Lung (tissue), 12 donors: ENCODE results near the gene AGPAT3. TPM values are rescaled to one million over a fixed set of nuclear protein-coding genes. Genes with fewer than 3 reads are reported as not detected.

Experiments used
- ATAC-seq: fragments of 200-7000 bp; cut with Tn5 transposase; one replicate; pipeline ENCODE4 v1.9.1; 2020; ENCODE audit warnings: moderate number of reproducible peaks; ENCODE audit not compliant: insufficient read depth, low FRiP score
- DNase-seq, 3 donors: peaks; one replicate each; pipeline ENCODE4 v3.0.0-alpha.2; 2013 to 2017
- H3K27ac ChIP-seq, 2 donors: one replicate each; pipeline ENCODE4 v1.5.1; 2013; ENCODE audit warnings: mild to moderate bottlenecking in 2 of 2, moderate library complexity in 2 of 2, control low read depth in 1 of 2, inconsistent platforms in 1 of 2, low read depth in 1 of 2, low read length in 1 of 2
- H3K27me3 ChIP-seq, 3 donors: one replicate each; pipeline ENCODE4 v1.5.1; 2013; ENCODE audit warnings: low read length in 2 of 3; ENCODE audit not compliant: control insufficient read depth in 3 of 3, insufficient read depth in 3 of 3
- H3K36me3 ChIP-seq, 4 donors: one replicate each; pipeline ENCODE4 v1.5.1; 2013; ENCODE audit warnings: low read length in 4 of 4, mild to moderate bottlenecking in 1 of 4, moderate library complexity in 1 of 4; ENCODE audit not compliant: control insufficient read depth in 4 of 4, insufficient read depth in 4 of 4
- H3K4me1 ChIP-seq, 5 donors: one replicate each; pipeline ENCODE4 v1.5.1; 2013; ENCODE audit warnings: low read length in 5 of 5, mild to moderate bottlenecking in 2 of 5, moderate library complexity in 1 of 5; ENCODE audit not compliant: control insufficient read depth in 5 of 5, insufficient read depth in 5 of 5
- H3K4me3 ChIP-seq: one replicate; pipeline ENCODE4 v1.5.1; 2013; ENCODE audit warnings: mild to moderate bottlenecking, control low read depth, moderate library complexity
- H3K9ac ChIP-seq, 2 donors: one replicate each; pipeline ENCODE4 v1.5.1; 2013; ENCODE audit warnings: low read length in 2 of 2, control low read depth in 1 of 2; ENCODE audit not compliant: insufficient read depth in 1 of 2
- H3K9me3 ChIP-seq, 4 donors: one replicate each; pipeline ENCODE4 v1.5.1; 2013; ENCODE audit warnings: low read length in 3 of 4, mild to moderate bottlenecking in 1 of 4, moderate library complexity in 1 of 4; ENCODE audit not compliant: control insufficient read depth in 4 of 4, insufficient read depth in 3 of 4
- CTCF ChIP-seq: IDR thresholded peaks from 2 replicates; pipeline ENCODE4 v1.5.1; 2012; ENCODE audit warnings: mild to moderate bottlenecking; ENCODE audit errors: control extremely low read depth, extremely low read depth
- WGBS, 2 donors: extraction: QIAGEN DNeasy Blood & Tissue Kit; methylation state at CpG; one replicate each; pipeline ENCODE4 v1.1.7; 2013; 5-methylcytosine and 5-hydroxymethylcytosine counted together
- polyA plus RNA-seq, 2 donors: library from polyadenylated mRNA; stranded (reverse); fragments of 200-250 nt; gene quantifications; one replicate each; pipeline ENCODE4 v1.2.1, GENCODE V29; 2013
- total RNA-seq, 2 donors: library from RNA; depleted of rRNA in 1 of 2; stranded (reverse); fragments of >200 nt in 1 of 2; gene quantifications; one replicate each; pipeline ENCODE4 v1.2.1, GENCODE V29; 2014 to 2021
- donor health status: control.
- donor health status: control.
- donor health status: Bipolar disorder and iron deficiency.
- donor health status: healthy.
- donor health status: DM: yes; HTN: yes; CAD: no.

AGPAT3 gene
- total and polyA plus RNA-seq, 4 donors = 29.4 to 120 (median 43.9) TPM

GRCh38 chr21:43926196-43926595 is 61.2 kb downstream of the AGPAT3 start:
- no peak overlapping the region for H3K4me3 ChIP-seq
- TF ChIP-seq CTCF = no peak
- DNase-seq (no peak), ATAC-seq (no peak)
- peaks cover 0 to 25% (median 13%) of the 10 kb centered on the region in 5 donors for H3K4me1 ChIP-seq
- WGBS, 2 donors = 87 to 90% methylated on average over 20 of the region's 20 CpGs
- no peak overlapping the region for H3K9ac ChIP-seq
- no peaks in the 10 kb centered on the region for H3K9me3 ChIP-seq
- peaks cover 0 to 21% (median 1%) of the 10 kb centered on the region in 4 donors for H3K36me3 ChIP-seq
- H3K27ac ChIP-seq = no peak overlapping the region
- no peaks in the 10 kb centered on the region for H3K27me3 ChIP-seq

GRCh38 chr21:43927591-43928221 is 62.7 kb downstream of the AGPAT3 start:
- Histone ChIP-seq H3K4me1 (peaks cover 0 to 19% (median 6%) of the 10 kb centered on the region in 5 donors), H3K36me3 (peaks cover 0 to 21% (median 1%) of the 10 kb centered on the region in 4 donors), H3K9ac (no peak overlapping the region), H3K4me3 (no peak overlapping the region), H3K27me3 (no peaks in the 10 kb centered on the region), H3K9me3 (no peaks in the 10 kb centered on the region), H3K27ac (no peak overlapping the region)
- ATAC-seq (no peak), DNase-seq (no peak)
- whole genome bisulfite sequencing, 2 donors = 95 to 96% methylated on average over 17 of the region's 17 CpGs
- no peak for TF ChIP-seq CTCF

- no peak for TF ChIP-seq CTCF
- H3K9ac ChIP-seq = no peak overlapping the region
- H3K9me3 ChIP-seq = no peaks in the 10 kb centered on the region
- DNase-seq (no peak), ATAC-seq (no peak)
- peaks cover 0 to 21% (median 1%) of the 10 kb centered on the region in 4 donors for H3K36me3 ChIP-seq
- H3K27me3 ChIP-seq = no peaks in the 10 kb centered on the region
- 92 to 95% methylated on average over 31 of the region's 31 CpGs for WGBS, 2 donors
- peaks cover 0 to 14% (median 6%) of the 10 kb centered on the region in 5 donors for H3K4me1 ChIP-seq
- H3K4me3 ChIP-seq = no peak overlapping the region
- H3K27ac ChIP-seq = peak overlapping the region in 1 of 2 donors; percentile 82
These were observed 63.5 kb downstream of the AGPAT3 start for GRCh38 chr21:43928222-43929125.
